ENCODE results near the gene DUS2.

Gene DUS2

GRCh38 chr16:68046106-68046505 lies 23.0 kb downstream of the DUS2 start:
- DNase-seq (ENCODE audit: low spot score): no peak

GRCh38 chr16:68047987-68048386 lies 24.9 kb downstream of the DUS2 start:
- no peak for DNase-seq (ENCODE audit: low spot score)

- DNase-seq (ENCODE audit: low spot score): no peak
Measured at GRCh38 chr16:68049449-68049848, 26.4 kb downstream of the DUS2 start.

GRCh38 chr16:68055395-68055794 lies 32.3 kb downstream of the DUS2 start:
- no peak for DNase-seq (ENCODE audit: low spot score)

- DNase-seq (ENCODE audit: low spot score): no peak
Measured at GRCh38 chr16:68059804-68060203, 36.7 kb downstream of the DUS2 start.

- no peak for DNase-seq (ENCODE audit: low spot score)
Measured at GRCh38 chr16:68061396-68061795, 38.3 kb downstream of the DUS2 start.

- DNase-seq (ENCODE audit: low spot score): peak; percentile 40
Measured at GRCh38 chr16:68062910-68063393, 39.9 kb downstream of the DUS2 start.

GRCh38 chr16:68064791-68065365 lies 41.8 kb downstream of the DUS2 start:
- peak; percentile 82 for DNase-seq (ENCODE audit: low spot score)

GRCh38 chr16:68065716-68066305 lies 42.7 kb downstream of the DUS2 start:
- DNase-seq (ENCODE audit: low spot score): no peak

- no peak for DNase-seq (ENCODE audit: low spot score)
Measured at GRCh38 chr16:68066763-68067162, 43.7 kb downstream of the DUS2 start.

- DNase-seq (ENCODE audit: low spot score): no peak
Measured at GRCh38 chr16:68068926-68069325, 45.8 kb downstream of the DUS2 start.

- DNase-seq (ENCODE audit: low spot score): peak; percentile 59
Measured at GRCh38 chr16:68069511-68070248, 46.6 kb downstream of the DUS2 start.

GRCh38 chr16:68070249-68070730 lies 47.2 kb downstream of the DUS2 start:
- DNase-seq (ENCODE audit: low spot score): no peak

- DNase-seq (ENCODE audit: low spot score): no peak
Measured at GRCh38 chr16:68070806-68071517, 47.9 kb downstream of the DUS2 start.

GRCh38 chr16:68071518-68071901 lies 48.4 kb downstream of the DUS2 start:
- DNase-seq (ENCODE audit: low spot score): no peak

GRCh38 chr16:68072038-68072695 lies 49.1 kb downstream of the DUS2 start:
- no peak for DNase-seq (ENCODE audit: low spot score)

- no peak for DNase-seq (ENCODE audit: low spot score)
Measured at GRCh38 chr16:68073902-68074760, 51.0 kb downstream of the DUS2 start.

- peak; percentile 71 for DNase-seq (ENCODE audit: low spot score)
Measured at GRCh38 chr16:68074850-68075555, 51.9 kb downstream of the DUS2 start.

- no peak for DNase-seq (ENCODE audit: low spot score)
Measured at GRCh38 chr16:68075980-68076379, 52.9 kb downstream of the DUS2 start.

GRCh38 chr16:68076560-68076959 lies 53.5 kb downstream of the DUS2 start:
- no peak for DNase-seq (ENCODE audit: low spot score)

All from CD4-positive, alpha-beta T cell treated with Interleukin-15 for 4 hours (primary cell).